NCI-H2227 (cell line): Measurements from ENCODE around the gene FBXO42.

Experiments
- DNase-seq: peaks from one replicate; lab custom pipeline; 2025; ENCODE audit not compliant: unreplicated experiment; lab: John Stamatoyannopoulos, UW

FBXO42 gene

DNA sequence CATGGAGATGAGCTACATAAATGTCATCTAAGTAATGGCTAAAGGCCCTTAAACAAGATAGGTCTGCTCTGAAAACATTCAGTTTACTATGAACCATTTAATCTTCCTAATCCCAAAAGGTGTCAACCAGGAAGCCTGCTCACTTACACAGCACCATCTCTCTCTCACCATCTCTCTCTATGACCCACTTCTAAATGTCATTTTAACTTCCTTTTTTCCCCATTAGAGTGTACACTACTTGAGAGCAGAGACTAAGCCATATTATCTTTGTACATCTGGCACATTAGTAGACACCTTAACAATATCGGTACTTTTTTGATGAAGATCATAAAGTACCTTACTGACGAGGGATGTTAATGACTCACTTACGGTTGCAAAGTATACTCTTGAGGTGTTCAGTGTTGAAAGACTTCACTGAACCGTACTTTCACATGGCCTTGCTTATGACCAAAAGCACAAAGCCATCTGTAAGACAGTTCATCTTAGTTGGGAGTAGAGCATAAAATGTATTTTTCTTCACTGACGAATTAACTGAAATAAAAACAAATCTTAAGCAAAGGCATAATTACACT, 25.4 kb downstream of the FBXO42 start:
- no peak for DNase-seq

DNA sequence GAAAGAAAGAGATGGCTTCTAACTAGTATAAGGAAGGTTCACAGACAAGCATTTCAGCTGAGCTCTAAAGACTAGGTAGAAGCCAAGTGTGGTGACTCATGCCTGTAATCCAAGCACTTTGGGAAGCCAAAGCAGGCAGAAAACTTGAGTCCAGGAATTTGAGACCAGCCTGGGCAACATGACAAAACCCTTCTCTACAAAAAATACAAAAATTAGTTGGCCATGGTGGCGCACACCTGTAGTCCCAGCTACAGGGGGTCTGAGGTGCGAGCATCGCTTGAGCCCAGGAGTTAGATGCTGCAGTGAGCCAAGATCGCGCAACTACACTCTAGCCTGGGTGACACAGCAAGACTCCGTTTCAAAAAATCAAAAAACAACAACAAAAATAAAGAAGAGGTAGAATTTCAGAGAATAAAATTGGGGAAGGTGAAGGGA, 27.8 kb downstream of the FBXO42 start:
- DNase-seq = no peak

DNA sequence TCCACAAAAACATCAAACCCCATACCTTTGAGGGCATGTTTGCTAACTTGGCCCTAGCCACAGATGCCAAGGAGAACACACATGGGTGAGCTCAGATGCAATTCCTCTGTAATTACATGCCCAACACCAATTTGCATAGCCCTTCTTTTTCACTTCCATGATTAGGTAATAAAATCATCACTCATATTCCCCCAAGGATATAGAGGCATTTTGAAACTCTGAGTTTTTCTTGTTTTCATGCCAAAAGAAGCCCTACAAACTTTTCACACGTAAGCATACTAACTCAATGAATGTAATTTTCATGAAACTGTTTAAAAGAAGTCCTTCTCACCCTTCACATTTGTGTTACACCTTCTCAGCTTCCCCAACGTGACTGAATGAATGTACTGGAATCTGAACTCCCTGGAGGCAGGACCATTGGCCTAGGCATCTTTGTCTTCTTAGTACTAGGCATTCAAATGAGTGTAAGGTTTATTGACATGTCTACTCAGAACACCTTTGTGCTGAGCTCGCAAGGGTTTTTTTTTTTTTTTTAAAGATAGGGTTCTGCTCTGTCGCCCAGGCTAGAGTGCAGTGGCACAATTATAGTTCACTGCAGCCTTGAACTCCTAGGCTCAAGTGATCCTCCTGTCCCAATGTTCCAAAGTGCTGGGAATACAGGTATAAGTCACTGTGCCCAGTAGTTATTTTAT, 31.0 kb downstream of the FBXO42 start:
- no peak for DNase-seq

- DNase-seq = no peak
Measured at GRCh38 chr1:16318555-16318954, 33.7 kb downstream of the FBXO42 start.

DNA sequence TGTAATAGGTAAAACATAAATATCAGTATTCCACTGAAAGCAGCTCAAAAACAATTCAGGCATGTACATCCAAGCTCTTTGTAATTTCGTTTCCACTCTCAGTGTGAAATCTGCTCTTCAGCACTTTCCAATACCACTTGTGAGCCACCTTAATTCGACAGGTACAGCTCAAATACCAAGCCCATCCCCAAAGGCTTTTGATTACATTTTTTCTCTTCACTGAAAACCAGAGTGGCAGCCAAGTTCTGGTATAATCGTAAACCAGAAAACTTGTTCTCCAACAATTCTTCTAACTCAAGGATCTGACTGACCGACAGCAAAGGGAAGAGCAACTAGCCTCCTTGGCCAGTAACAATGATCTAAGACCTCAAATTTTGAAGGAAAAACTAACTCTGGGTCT, 36.8 kb downstream of the FBXO42 start:
- DNase-seq = no peak

DNA sequence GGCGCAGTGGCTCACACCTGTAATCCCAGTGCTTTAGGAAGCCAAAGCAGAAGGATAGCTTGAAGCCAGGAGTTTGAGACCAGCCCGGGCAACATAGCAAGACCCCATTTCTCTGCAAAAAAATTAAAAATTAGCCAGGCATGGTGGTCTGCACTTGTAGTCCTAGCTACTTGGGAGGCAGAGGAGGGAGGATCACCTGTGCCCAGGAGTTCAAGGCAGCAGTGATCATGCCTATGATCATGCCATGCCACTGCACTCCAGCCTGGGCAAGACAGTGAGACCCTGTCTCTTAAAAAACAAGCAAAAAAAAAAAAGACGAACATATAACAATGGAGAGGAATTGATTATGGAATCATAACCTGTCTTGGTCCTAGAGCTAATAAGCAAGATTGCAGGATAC, 45.1 kb downstream of the FBXO42 start:
- DNase-seq = no peak

GRCh38 chr1:16302709-16303627, 49.3 kb downstream of the FBXO42 start:
- DNase-seq = no peak

- no peak for DNase-seq
Measured at GRCh38 chr1:16300436-16300835, 51.8 kb downstream of the FBXO42 start.

GRCh38 chr1:16298653-16299052, 53.6 kb downstream of the FBXO42 start:
- DNase-seq = no peak

GRCh38 chr1:16296643-16297042, 55.6 kb downstream of the FBXO42 start:
- no peak for DNase-seq

DNA sequence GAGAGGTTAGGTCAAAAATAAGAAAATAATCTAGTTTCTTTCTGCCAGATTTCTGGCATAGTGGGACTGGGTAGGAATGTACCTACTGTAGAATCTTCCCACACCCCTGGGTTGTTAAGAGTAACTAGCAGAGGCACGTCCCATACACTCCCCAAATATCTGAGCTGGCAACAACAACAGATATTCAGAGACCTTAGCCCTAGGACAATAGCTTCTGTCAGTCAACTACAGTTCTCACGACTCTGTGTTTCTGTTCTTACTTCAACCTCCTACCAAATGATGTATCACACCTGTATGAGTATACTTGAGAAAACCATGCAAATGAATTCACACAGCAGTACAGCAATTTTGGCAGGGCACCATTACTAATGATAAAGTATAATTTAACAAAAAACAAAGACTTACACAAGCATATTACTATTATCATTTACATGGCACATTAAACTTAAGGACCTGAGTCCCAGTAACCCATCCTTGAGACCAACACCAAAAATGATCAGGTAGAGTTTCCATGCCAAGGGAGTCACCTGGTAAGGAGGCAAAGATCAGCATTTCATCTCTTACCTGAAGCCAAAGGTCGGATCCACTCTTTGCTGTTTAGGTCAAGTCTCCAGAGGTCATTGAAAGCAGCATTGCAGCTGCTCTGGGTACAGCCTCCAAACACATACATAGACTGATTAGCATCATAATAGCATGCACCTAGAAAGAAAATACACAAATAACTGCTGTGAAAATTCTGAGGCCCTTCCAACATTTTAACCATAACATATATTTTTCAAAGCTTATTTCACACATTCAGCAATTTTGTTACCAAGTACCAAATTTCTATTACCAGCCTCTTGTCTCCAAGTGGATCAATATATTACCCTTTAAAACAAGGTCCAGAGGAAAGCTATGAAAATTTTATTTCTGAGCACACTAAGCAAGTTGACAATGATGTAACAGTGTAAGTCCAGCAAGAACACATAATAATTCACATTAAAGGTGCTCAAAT, 57.8 kb downstream of the FBXO42 start:
- DNase-seq = no peak

GRCh38 chr1:16293538-16293937, 58.7 kb downstream of the FBXO42 start:
- no peak for DNase-seq

DNA sequence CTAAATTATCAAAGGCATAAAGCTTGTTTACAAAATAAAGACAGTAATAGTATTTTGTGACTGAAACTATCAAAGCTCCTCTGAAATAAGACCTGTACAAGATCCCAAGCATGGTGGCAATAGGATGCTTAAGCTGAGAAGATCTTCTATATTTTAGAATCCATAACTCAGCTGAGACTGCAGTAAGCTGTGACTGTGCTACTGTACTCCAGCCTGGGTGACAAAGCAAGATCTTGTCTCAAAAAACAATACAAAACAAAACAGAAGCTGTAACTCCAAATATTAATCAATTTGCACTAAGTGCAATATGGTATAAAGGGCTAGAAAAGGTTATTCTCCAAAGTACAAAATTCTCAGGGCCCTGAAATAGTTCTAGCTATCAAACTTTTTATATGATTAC, 59.5 kb downstream of the FBXO42 start:
- DNase-seq = no peak

GRCh38 chr1:16289959-16290358, 62.3 kb downstream of the FBXO42 start:
- no peak for DNase-seq

DNA sequence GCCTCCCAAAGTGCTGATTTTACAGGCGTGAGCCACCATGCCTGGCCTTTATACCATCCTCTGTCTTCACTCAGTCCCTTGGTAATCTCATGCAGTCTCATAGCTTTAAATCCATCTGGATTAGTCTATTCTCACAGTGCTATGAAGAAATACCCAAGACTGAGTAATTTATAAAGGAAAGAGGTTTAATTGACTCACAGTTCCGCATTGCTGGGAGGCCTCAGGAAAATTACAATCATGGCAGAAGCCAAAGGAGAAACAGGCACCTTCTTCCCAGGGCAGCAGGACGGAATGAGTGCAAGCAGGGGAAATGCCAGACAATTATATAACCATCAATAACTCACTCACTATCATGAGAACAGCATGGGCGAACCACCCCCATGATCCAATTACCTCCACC, 66.2 kb downstream of the FBXO42 start:
- no peak for DNase-seq

- no peak for DNase-seq
Measured at GRCh38 chr1:16281765-16282164, 70.5 kb downstream of the FBXO42 start.

DNA sequence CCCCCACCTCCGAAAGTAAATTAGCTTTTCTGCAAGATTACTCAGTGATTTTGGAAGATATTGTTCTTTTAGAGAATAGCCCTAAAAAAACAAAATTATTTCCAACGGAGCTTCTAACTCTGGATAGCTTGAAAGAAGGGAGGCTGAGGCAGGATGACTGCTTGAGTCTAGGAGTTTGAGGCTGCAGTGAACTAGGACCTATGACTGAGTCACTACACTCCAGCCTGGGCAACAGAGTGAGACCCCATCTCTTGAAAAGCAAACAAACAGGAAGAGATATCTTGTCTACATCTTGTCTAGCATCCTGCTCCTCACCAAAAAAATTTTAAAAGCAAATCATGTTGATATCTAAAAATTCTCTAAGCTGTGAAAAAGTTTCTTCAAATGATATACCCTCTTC, 73.1 kb downstream of the FBXO42 start:
- DNase-seq = no peak

- DNase-seq = no peak
Measured at GRCh38 chr1:16276302-16277030, 75.8 kb downstream of the FBXO42 start.

DNA sequence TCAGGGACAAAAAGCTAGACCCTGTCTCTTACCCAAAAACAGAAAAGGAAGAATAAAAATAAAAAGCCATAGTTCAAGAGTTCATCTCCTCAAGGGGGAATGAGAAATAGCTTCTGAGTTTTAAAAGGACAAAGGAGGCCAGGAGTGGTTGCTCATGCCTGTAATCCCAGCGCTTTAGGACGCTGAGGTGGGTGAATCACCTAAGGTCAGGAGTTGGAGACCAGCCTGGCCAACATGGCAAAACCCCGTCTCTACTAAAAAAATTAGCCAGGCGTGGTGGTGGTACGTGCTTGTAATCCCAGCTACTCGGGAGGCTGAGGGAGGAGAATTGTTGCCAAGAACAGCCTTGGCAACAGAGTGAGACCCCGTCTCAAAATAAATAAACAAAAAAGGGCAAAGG, 76.7 kb downstream of the FBXO42 start:
- no peak for DNase-seq

DNA sequence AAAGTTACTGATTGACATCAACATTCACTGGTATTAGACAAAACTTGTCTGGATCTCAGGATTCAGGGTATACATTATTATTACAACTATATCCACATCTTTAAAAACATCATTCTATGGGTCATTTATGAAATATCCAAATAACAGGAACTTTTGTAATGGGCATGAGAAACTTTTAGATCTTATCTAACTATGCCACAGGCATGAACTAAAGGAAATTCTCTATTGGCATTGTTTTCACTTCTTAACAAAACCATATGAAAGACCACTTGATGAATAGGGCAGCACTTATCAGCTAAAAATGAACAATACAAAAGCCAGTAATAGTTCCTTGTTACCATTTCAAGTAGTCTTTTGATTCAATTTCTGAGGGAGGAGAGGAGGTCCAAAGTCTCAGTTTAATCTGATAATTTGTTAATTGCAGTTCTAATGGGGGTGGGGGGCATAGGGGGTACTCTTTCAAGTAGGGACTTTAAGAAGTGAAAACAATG, 84.5 kb downstream of the FBXO42 start:
- no peak for DNase-seq
